ENCODE results near the gene LRRTM2.
A peak's percentile ranks its signal among the peaks of the same experiment; 100 is the strongest.

LRRTM2 gene

GRCh38 chr5:138828556-138828955 is 46.6 kb downstream of the LRRTM2 start:
- no peak overlapping the region for H3K27ac ChIP-seq

DNA sequence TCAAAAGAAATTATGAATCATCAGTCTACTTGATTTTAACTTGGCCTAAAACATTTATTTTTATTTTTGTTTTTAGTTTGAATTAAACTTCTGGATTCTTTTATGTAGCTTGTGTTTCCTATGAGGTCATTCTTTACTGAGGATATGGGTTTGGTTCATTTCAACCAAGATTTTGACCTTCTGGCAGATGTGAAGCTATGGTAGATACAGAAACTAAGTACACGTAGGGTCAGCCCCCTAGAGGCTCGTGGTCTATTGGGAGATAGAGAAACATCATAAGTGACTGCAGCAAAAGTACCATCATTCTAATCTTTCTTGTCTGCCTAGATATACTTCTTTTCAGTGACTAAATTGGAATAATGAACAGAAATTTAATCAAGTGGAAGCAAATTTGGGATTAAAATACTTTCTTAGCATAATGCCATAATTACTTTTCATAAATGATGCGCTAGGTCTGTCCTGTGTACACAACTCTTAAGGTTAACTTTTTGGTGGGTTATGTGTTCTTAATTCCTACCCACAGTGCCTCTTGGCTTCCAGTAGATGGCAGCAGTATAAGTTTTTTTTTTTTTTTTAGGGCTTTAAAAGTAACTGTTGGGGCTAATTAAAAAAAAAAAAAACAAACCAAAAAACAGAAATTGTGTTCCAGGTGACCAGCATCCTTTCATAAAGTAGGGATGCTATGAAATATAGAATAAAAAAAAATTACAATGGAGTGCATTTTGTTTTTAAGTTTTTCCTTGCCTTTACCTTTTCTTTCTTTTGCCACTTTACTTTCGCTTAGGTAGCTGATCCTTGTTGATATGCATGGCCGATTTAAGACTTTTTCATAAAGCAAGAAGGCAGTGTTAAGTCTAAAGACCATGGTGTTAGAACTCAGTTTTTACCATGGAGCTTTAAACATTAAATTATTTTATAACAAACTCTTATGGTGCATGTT is 49.9 kb downstream of the LRRTM2 start:
- no peak overlapping the region for H3K27ac ChIP-seq
- TF ChIP-seq, protein P1, sequence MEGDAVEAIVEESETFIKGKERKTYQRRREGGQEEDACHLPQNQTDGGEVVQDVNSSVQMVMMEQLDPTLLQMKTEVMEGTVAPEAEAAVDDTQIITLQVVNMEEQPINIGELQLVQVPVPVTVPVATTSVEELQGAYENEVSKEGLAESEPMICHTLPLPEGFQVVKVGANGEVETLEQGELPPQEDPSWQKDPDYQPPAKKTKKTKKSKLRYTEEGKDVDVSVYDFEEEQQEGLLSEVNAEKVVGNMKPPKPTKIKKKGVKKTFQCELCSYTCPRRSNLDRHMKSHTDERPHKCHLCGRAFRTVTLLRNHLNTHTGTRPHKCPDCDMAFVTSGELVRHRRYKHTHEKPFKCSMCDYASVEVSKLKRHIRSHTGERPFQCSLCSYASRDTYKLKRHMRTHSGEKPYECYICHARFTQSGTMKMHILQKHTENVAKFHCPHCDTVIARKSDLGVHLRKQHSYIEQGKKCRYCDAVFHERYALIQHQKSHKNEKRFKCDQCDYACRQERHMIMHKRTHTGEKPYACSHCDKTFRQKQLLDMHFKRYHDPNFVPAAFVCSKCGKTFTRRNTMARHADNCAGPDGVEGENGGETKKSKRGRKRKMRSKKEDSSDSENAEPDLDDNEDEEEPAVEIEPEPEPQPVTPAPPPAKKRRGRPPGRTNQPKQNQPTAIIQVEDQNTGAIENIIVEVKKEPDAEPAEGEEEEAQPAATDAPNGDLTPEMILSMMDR (conservative IDR thresholded peaks at IDR 0.05), result peak; percentile 96

More at GRCh38 chr5:138828556-138828955, 46.6 kb downstream of the LRRTM2 start:
- TF ChIP-seq, protein P1 (conservative IDR thresholded peaks at IDR 0.05), result no peak

DNA sequence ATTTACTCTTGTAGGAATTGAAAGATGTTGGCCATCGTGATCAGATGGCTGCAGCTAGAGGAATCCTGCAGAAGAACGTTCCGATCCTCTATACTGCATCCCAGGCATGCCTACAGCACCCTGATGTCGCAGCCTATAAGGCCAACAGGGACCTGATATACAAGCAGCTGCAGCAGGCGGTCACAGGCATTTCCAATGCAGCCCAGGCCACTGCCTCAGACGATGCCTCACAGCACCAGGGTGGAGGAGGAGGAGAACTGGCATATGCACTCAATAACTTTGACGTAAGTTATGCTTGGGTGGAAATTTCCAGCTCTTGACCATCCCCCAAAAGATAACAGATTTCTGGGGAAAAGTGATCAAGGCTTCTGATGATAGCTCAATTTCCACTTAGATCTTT is 50.6 kb downstream of the LRRTM2 start:
- TF ChIP-seq, protein P1 (conservative IDR thresholded peaks at IDR 0.05), result no peak

GRCh38 chr5:138820695-138821094 is 54.4 kb downstream of the LRRTM2 start:
- TF ChIP-seq, protein P1 (conservative IDR thresholded peaks at IDR 0.05), result no peak
- H3K27ac ChIP-seq, result no peak overlapping the region

More for the DNA sequence above, 50.6 kb downstream of the LRRTM2 start:
- no peak overlapping the region for H3K27ac ChIP-seq

- no peak overlapping the region for H3K27ac ChIP-seq
- TF ChIP-seq, protein P1 (conservative IDR thresholded peaks at IDR 0.05), result no peak
Measured at GRCh38 chr5:138819081-138819480, 56.1 kb downstream of the LRRTM2 start.
